ENCODE measurements around the gene LIN52.

The LIN52 gene

DNA sequence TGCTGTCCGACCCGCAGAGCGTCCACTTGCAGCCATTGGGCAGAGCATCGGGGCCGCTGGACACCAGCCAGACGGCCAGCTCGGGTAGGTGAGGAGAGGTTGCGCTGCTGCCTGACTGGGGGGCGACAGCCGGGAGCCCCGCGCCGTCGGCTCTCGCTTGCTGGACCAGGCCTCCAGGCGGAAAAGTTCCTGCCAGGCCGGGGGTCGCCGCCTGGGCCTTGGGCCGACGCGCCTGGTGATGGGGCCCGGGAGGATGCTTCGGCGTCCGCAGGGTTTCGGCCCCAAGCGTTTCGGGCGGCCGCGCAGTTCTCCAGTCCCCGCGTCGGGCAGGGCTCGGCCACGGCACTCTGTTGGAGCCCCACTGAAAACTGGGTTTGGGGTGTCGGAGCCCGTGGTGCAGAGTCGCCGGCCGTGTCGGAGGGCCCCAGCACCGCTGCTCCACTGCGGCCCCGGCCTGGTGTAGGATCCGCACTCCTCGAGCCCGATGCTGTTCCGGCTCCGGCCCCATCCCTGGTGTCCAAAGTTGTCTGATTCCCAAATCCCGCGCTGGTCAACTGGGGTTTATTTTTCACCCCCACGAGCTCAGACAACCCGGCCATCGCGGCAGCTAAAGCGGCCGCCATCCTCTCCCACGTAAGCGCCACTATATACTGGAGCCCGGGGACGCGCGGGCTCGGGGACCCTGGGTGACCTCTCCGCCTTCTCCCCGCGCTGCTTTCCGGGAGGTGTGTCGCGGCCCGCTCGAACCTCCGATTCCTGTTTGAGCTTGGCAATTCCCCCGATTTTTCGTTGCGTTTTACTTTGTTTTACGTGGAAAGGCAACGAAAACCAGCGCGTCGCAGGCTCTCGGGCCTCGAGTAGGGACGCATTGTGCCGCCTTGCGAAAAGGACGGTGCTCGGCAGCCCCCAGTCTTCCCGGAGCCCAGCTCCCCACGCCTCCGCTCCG lies 155.4 kb downstream of the LIN52 start:
- no peak for DNase-seq

DNA sequence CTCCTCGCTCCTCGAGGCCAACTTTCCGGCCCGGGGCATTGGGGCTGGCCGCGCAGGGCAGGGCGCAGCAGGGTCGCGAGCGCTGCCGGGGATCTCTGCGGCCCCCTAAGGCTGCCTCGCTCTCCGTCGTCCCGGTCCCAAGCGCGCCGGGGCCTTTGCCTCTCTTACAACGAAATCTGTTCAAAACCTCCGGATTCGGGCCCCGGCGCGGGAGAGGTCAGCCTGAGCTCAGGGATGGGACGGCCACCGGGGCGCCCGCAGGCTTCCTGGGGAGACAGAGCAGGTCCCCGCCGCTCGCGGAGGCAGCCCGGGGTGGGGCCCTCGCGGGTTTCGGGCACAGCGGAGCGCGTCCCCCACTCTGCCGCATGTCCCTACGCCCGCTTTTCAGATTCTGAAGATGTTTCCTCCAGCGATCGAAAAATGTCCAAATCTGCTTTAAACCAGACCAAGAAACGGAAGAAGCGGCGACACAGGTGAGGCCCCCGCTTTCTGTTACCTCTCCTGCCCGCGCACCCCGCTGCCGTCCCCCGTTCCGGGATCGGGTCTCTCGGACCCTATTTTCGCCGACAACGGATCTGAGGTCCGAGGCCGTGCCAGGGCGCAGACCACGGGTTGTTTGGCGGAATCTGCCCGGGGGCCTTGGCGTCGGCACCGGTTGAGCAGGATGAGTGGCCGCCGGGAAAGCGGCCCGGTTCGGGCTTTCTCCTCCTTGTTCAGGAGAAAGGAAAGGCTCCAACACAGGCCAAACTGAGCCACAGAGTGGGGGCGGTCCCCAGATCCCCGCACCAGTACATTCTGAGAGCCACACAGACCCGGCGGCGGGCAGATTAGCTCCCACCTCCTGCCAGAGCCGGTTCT lies 156.3 kb downstream of the LIN52 start:
- no peak for DNase-seq

DNA sequence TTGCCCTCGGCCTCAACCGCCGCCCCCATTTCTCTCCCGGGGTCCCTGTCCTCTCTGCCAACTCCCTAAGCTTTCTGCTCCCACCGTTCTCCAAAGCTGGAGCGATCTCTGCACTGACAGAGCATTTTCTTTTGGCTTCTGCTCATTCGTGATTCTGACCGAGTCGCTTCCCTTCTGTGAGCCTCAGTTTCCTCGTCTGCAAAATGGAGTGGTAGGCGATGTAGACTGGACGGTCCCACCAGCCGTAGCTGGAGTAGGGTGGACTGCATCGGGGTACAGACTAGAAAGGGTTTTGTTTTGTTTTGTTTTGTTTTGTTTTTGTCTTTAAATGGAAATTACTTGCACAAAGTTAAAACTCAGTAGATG lies 156.9 kb downstream of the LIN52 start:
- DNase-seq, result no peak

DNA sequence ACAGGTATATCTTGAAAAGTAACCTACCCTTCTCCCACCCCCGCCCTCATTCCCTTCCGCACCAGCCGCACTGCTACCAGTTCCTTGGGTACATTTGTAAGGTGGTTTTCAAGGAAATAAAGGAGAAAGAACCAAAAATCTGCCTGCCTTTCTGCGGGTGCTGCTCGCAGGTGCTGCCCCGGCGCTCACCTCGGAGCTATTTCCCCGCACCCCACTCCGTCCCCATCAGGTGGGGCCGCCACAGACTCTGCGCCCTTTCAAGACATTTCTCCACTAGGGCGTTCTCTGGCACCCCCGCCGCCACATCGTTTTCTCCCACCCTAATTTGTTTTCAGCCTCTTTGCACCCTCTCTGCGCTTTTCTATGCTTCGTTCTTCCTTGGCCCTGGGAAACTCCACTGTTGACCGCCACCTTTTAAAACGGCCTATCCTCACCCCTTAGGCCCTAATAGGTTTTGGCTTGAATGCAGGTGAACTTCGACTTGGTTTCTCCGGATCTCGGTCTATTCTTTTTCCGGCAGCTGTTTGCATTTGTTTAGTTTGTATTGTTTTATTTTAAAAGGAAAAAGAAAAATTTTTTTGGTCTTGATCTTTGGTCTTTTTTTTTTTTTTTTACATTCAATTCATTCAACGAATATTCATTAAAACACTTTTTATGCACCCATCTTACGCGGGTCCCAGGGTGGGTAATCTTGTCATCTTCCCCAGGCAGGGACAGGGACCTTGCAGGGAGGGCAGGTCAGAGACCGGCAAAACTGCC lies 157.4 kb downstream of the LIN52 start:
- no peak for DNase-seq

DNA sequence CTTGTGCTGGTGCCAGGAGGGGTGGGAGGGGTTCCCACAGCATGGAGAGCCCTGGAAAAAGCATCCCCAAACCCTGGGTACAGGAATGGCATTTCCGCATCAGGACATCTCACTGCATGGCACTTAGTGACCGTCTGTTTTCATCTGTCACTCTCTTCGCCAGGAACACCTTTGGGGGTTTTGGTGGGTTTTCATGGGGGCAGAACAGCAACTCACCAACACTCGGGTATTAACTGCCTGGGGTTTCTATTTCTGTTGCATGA lies 158.0 kb downstream of the LIN52 start:
- no peak for DNase-seq

DNA sequence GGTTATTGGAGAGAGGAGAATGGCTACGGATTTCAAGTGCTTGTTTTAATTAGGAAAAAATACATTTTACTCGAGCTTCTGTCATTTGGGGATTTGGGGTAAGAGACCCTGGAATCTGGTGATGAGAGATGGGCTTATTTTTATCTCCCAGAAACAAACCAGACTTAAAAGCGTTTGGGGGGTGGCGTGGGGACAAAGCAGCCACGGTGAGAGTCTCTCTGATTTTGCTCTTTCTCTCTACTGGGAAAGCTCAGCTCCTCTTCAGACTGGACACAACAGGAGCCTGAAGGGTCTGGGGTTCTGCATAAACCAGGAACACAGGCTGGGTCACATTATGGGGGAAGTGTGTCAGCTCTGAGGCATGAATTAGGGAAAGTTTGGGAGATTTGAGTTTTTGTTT lies 158.3 kb downstream of the LIN52 start:
- no peak for DNase-seq

DNA sequence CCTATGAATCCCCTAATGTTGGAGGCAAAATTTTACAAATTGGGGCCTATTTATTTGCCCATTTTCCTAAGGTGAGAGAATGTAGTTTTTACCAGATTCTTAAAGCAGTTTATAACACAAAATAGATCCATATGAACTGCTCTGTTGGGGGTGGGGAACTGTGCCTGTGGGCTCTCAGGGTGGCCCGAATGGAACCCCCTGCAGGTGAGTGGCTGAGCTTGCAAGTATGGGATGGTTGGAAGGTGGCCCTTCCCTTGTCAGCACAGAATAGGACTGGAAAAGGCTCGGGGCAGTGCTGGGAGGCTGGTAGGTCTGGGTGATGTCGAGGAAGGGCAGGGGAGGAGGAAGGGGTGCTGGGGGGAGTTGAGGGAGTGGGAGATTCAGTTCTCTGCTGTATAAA lies 159.4 kb downstream of the LIN52 start:
- DNase-seq, result no peak

DNA sequence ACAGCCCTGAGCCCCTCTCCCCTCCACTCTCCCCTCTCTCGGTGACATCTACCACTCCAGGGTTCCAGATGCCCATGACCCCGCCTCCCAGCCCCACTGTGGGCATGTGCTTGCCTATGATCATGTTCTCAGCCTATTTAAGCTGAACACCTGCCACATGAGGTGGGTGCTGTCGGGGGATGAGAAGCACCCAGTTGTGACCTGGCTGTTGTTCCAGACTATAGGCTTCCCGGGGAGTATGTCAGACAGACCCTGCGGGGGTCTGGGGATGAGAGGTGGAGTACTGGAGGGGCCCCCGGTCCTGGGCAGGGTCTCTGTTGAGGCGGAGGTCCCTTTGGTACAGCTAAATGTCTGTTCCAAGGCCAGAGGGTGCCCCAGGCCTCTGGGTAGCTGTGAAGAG lies 160.5 kb downstream of the LIN52 start:
- no peak for DNase-seq

DNA sequence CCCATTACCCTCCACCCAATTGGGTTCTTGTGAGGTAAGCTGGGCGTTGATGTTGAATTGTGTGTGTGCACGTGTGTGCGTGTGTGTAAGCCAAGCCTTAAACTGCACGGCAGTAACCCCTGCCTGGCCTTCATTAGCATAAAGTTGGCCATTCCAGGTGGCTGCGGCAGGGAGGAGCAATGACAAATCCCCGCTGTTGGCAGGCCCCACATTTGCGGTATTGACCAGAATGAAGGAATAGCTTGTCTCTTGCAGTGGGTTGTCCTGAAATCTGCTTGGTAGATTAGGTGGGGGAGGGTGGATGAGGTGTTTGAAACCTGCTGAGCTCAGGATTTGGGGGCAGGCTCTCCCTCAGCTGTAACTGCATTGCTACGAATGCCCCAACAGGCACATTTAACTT lies 161.8 kb downstream of the LIN52 start:
- DNase-seq, result no peak

DNA sequence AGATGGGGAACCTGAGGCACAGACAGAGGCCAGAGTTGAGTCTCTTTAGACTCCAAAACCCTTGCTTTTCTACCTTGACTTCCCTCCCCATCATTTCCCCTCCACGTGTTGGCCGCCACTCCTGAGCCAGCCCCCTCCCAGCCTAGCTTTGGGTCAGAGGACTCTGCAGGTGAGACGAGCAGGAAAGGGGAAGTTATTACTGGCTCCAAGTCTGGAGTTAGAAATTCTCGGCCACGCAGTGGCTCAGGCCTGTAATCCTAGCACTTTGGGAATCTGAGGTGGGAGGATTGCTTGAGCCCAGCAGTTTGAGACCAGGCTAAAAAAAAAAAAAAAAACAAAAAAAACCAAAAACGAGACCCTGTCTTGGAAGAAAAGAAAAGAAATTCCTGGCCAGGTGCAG lies 163.3 kb downstream of the LIN52 start:
- DNase-seq, result no peak

DNA sequence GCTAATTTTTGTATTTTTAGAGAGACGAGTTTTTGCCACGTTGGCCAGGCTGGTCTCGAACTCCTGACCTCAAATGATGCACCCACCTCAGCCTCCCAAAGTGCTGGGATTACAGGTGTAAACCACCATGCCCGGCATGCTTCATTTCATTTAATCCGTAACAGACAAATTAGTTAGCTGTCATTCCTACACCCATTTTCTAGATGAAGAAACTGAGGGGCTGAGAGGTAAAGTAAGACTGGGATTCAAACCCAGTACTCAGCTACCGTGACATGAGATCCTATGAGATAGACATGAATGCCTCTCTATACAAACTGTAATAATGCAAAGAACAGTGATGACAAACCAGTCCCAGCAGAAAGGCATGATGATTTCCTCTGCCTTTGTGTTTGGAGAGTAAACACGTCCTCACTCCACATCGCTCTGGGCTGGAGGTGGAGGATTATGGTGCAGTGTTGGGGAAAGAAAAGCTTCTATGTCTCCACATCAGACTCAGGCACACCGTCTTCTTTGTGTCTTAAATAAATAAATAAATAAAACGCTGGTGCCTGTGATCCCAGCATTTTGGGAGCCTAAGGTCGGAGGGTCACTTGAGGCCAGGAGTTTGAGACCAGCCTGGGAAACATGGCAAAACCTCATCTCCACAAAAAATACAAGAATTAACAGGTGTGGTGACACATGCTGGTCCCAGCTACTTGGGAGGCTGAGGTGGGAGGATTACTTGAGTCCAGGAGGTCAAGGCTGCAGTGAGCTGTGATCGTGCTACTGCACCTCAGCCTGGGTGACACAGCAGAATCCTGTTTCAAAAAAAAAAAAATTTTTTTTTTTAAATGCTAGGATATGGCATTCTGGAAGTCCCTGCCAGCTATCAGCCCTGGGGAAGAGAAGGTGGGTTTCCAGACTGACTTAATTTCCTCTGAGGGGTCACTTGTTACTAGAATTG lies 164.9 kb downstream of the LIN52 start:
- no peak for DNase-seq

Data from NCI-H1105 (cell line).